SK-N-SH treated with all-trans-retinoic acid at 6 μM for 48 hours (cell line): ENCODE measurements around the gene RNASET2.

Source experiments
- ATAC-seq: fragments of 200-7000 bp; cut with Tn5 transposase; 3 replicates; pipeline ENCODE4 v1.9.1; 2020; ENCODE audit warnings: mild to moderate bottlenecking, moderate library complexity
- ARNTL ChIP-seq: fragments of 450-650 bp; formaldehyde crosslinking; IDR thresholded peaks from 2 replicates; pipeline ENCODE4 v1.5.0; 2020; ENCODE audit warnings: low read depth, mild to moderate bottlenecking, moderate library complexity, borderline replicate concordance
- BACH2 ChIP-seq: fragments of 250-450 bp; sonication (Bioruptor Pico); IDR thresholded peaks from 2 replicates; pipeline ENCODE4 v1.9.0; 2021; ENCODE audit warnings: mild to moderate bottlenecking, borderline replicate concordance
- CSDC2 ChIP-seq: fragments of 250-450 bp; sonication (Bioruptor Pico); IDR thresholded peaks from 2 replicates; pipeline ENCODE4 v1.5.0; 2020; ENCODE audit warnings: mild to moderate bottlenecking, moderate library complexity
- CSRNP3 ChIP-seq: fragments of 250-450 bp; sonication (Bioruptor Pico); IDR thresholded peaks from 2 replicates; pipeline ENCODE4 v1.5.1; 2021; ENCODE audit warnings: mild to moderate bottlenecking, moderate library complexity
- ESRRG ChIP-seq: fragments of 250-450 bp; sonication (Bioruptor Pico); IDR thresholded peaks from 2 replicates; pipeline ENCODE4 v1.6.1; 2021; ENCODE audit warnings: mild to moderate bottlenecking
- GLIS3 ChIP-seq: fragments of 250-450 bp; sonication (Bioruptor Pico); IDR thresholded peaks from 2 replicates; pipeline ENCODE4 v1.5.0; 2020; ENCODE audit warnings: mild to moderate bottlenecking, moderate library complexity
- ISL1 ChIP-seq: fragments of 250-450 bp; sonication (Bioruptor Pico); IDR thresholded peaks from 2 replicates; pipeline ENCODE4 v2.1.2; 2022; ENCODE audit warnings: mild to moderate bottlenecking, moderate library complexity
- PATZ1 ChIP-seq: fragments of 250-450 bp; sonication (Bioruptor Pico); IDR thresholded peaks from 2 replicates; pipeline ENCODE4 v1.8.0; 2020; ENCODE audit warnings: mild to moderate bottlenecking, moderate library complexity, borderline replicate concordance
- POU6F1 ChIP-seq: fragments of 250-450 bp; sonication (Bioruptor Pico); IDR thresholded peaks from 2 replicates; pipeline ENCODE4 v1.8.0; 2021; ENCODE audit warnings: low read depth, mild to moderate bottlenecking, moderate library complexity, borderline replicate concordance
- PPARA ChIP-seq: fragments of 250-450 bp; sonication (Bioruptor Pico); IDR thresholded peaks from 2 replicates; pipeline ENCODE4 v1.5.0; 2020; ENCODE audit warnings: mild to moderate bottlenecking, borderline replicate concordance
- RARB ChIP-seq: fragments of 250-450 bp; sonication (Bioruptor Pico); IDR thresholded peaks from 2 replicates; pipeline ENCODE4 v1.8.0; 2021; ENCODE audit warnings: mild to moderate bottlenecking, moderate library complexity
- SNAI2 ChIP-seq: fragments of 250-450 bp; sonication (Bioruptor Pico); IDR thresholded peaks from 2 replicates; pipeline ENCODE4 v1.5.0; 2020; ENCODE audit warnings: mild to moderate bottlenecking, moderate library complexity
- TCF4 ChIP-seq: fragments of 250-450 bp; sonication (Bioruptor Pico); IDR thresholded peaks from 2 replicates; pipeline ENCODE4 v1.8.0; 2021; ENCODE audit warnings: mild to moderate bottlenecking, moderate library complexity, borderline replicate concordance
- TOX ChIP-seq: fragments of 250-450 bp; sonication (Bioruptor Pico); IDR thresholded peaks from 2 replicates; pipeline ENCODE4 v1.8.0; 2021; ENCODE audit warnings: mild to moderate bottlenecking, moderate library complexity, borderline replicate concordance
- TSHZ2 ChIP-seq: fragments of 250-450 bp; sonication (Bioruptor Pico); IDR thresholded peaks from 2 replicates; pipeline ENCODE4 v1.5.0; 2020; ENCODE audit warnings: mild to moderate bottlenecking, moderate library complexity
- ZC3H10 ChIP-seq: fragments of 250-450 bp; sonication (Bioruptor Pico); IDR thresholded peaks from 2 replicates; pipeline ENCODE4 v1.5.1; 2021; ENCODE audit warnings: mild to moderate bottlenecking, moderate library complexity
- ZFP3 ChIP-seq: fragments of 250-450 bp; sonication (Bioruptor Pico); IDR thresholded peaks from 2 replicates; pipeline ENCODE4 v1.5.0; 2020; ENCODE audit warnings: mild to moderate bottlenecking, moderate library complexity
- ZFP30 ChIP-seq: fragments of 450-650 bp; formaldehyde crosslinking; IDR thresholded peaks from 2 replicates; pipeline ENCODE4 v1.5.0; 2022; ENCODE audit warnings: mild to moderate bottlenecking, moderate library complexity
- ZNF565 ChIP-seq: fragments of 450-650 bp; formaldehyde crosslinking; conservative IDR thresholded peaks from 2 replicates; pipeline ENCODE4 v1.5.0; 2020; ENCODE audit warnings: low read depth, mild to moderate bottlenecking, moderate library complexity
- ZNF70 ChIP-seq: fragments of 450-650 bp; formaldehyde crosslinking; IDR thresholded peaks from 2 replicates; pipeline ENCODE4 v1.5.0; 2020; ENCODE audit warnings: mild to moderate bottlenecking, moderate library complexity
- ZNF8 ChIP-seq: fragments of 450-650 bp; formaldehyde crosslinking; IDR thresholded peaks from 2 replicates; pipeline ENCODE4 v1.5.0; 2020; ENCODE audit warnings: mild to moderate bottlenecking, moderate library complexity

RNASET2 gene

GRCh38 chr6:166926748-166927147 is 29.6 kb downstream of the RNASET2 start (continued):
- no peak for TF ChIP-seq TSHZ2 (CRISPR knock-in tag)
- no peak for TF ChIP-seq TCF4

GRCh38 chr6:166925141-166925996 is 31.0 kb downstream of the RNASET2 start:
- TF ChIP-seq TSHZ2 (CRISPR knock-in tag) (no peak), ESRRG (CRISPR knock-in tag) (no peak), ZFP3 (CRISPR knock-in tag) (no peak), ISL1 (no peak), RARB (CRISPR knock-in tag) (no peak), PPARA (CRISPR knock-in tag) (no peak), POU6F1 (CRISPR knock-in tag) (no peak), PATZ1 (no peak), TCF4 (no peak), ZNF565 (CRISPR knock-in tag) (no peak), ZFP30 (CRISPR knock-in tag) (no peak), BACH2 (no peak), TOX (CRISPR knock-in tag) (no peak), SNAI2 (CRISPR knock-in tag) (no peak), ZNF8 (CRISPR knock-in tag) (no peak), ZC3H10 (CRISPR knock-in tag) (no peak), CSDC2 (CRISPR knock-in tag) (no peak), GLIS3 (CRISPR knock-in tag) (no peak)
- no peak; the same call in 1 of the 3 replicates for ATAC-seq

GRCh38 chr6:166924531-166924930 is 31.8 kb downstream of the RNASET2 start:
- no peak for ATAC-seq
- no peak for TF ChIP-seq ZC3H10 (CRISPR knock-in tag)
- TF ChIP-seq ZNF70 (CRISPR knock-in tag) = no peak
- TF ChIP-seq POU6F1 (CRISPR knock-in tag) = no peak
- no peak for TF ChIP-seq PATZ1
- no peak for TF ChIP-seq CSRNP3
- TF ChIP-seq GLIS3 (CRISPR knock-in tag) = no peak
- no peak for TF ChIP-seq TOX (CRISPR knock-in tag)
- no peak for TF ChIP-seq ZNF565 (CRISPR knock-in tag)
- no peak for TF ChIP-seq ZNF8 (CRISPR knock-in tag)
- TF ChIP-seq RARB (CRISPR knock-in tag) = no peak
- no peak for TF ChIP-seq ZFP30 (CRISPR knock-in tag)
- TF ChIP-seq ARNTL (CRISPR knock-in tag) = no peak
